Activated T-cell treated with anti-CD3 and anti-CD28 coated beads for 1 hour (primary cell): ENCODE measurements around the gene MAPK4.
"Not testable (repeated sequence)": the region's sequence is repeated elsewhere in the genome, so short reads cannot be mapped to it uniquely, and the experiment has no call there.

Experiments used
- DNase-seq: peaks from one replicate; pipeline ENCODE4 v3.0.0-alpha.2; 2020; ENCODE audit warnings: low read depth

The MAPK4 gene

DNA sequence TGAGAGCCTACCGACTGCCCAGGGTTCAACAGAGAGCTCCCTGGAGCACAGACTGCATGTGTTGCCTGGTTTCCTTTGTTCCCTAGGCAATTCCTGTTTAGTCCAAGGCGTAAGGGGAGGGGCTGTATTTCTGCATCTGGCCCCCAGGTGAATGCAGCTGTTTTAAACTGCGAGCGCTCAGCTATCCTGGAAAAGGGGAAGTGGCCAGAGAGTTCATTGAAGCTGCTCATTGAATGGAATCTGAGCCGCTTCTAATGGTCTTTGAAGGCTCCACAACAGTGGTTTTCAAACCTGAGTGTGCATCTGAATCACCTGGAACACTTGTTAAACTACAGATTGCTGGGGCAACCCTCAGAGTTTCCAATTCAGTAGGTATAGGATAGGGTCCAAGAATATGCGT, 18.1 kb downstream of the MAPK4 start:
- DNase-seq, result no peak

DNA sequence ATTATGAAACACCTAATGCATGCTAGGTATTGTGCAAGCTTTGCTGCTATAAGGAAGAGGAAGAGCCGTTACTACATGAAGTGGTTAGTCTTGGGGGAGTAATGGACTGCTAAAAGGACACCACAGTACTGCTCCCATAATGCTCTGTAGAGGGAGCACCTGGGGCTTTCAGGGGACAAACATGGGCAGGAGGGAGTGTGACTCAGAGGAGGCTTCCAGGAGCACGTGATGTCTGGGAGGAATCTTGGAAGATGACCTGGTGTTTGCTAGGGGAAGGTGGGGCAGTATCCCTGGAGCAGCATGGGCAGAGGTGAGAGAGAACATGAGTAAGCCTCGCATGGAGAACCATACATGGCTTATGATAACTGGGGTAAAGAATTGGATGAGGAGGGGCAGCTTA, 18.8 kb downstream of the MAPK4 start:
- DNase-seq, result no peak

GRCh38 chr18:50579061-50579774, 19.3 kb downstream of the MAPK4 start:
- DNase-seq, result no peak

GRCh38 chr18:50581517-50581916, 21.6 kb downstream of the MAPK4 start:
- DNase-seq, result no peak

GRCh38 chr18:50582500-50582899, 22.6 kb downstream of the MAPK4 start:
- DNase-seq, result no peak

- no peak for DNase-seq
Measured at GRCh38 chr18:50586710-50587109, 26.8 kb downstream of the MAPK4 start.

DNA sequence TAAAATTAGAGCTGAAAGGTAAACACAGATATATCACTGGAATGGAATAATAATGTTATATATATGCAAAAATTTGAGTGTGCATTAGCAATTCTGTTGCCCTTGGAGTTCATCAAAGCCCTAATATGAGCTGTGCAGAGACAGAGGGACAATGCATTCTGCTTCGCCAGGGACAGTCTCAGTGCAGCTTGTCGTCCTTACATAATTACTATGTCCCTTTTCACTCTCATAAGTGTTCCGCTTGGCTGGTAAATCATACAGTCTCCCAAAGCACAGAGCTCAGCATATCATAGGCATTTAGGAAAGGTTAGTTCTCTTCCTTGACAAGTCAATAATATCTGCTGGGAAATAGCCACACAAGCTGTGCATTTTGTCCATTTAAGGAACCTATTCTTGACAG, 30.7 kb downstream of the MAPK4 start:
- no peak for DNase-seq

DNA sequence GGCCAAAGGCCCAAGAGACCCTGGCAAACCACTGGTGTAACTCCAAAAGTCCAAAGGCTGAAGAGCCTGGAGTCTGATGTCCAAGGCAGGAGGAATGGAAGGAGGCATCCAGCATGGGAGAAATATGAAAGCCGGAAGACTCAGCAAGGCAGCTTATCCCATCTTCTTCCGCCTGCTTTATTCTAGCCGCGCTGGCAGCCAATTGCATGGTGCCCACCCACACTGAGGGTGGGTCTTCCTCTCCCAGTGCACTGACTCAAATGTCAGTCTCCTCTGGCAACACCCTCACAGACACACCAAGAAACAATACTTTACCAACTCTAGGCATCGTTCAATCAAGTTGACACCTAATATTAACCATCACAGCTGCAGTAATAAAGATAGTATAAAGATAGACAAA, 34.1 kb downstream of the MAPK4 start:
- DNase-seq, result no peak

- no peak for DNase-seq
Measured at GRCh38 chr18:50594942-50595341, 35.1 kb downstream of the MAPK4 start.

DNA sequence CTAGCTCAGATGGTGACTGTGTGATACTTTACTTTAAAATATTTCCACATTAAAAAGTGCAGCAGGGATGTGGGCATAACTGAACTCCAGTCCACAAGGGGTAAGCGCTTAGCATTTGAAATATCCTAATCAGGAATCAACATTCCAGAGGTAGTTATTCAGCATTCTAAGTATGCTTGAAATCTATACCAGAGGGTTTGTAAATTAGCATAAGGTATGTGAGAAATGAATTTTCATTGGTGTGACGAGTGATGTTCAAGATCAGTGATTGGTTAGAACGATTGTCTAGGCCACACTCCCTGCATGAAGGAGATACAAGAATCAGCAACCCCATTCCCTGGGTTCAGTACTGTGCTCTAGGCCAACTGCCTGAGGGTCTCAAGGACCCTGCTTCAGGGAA, 42.6 kb downstream of the MAPK4 start:
- DNase-seq, result no peak

GRCh38 chr18:50606609-50607008, 46.7 kb downstream of the MAPK4 start:
- DNase-seq, result no peak

GRCh38 chr18:50607378-50607926, 47.6 kb downstream of the MAPK4 start:
- DNase-seq, result no peak

GRCh38 chr18:50609171-50609570, 49.3 kb downstream of the MAPK4 start:
- not testable (repeated sequence) for DNase-seq

- no peak for DNase-seq
Measured at GRCh38 chr18:50610349-50610748, 50.5 kb downstream of the MAPK4 start.

DNA sequence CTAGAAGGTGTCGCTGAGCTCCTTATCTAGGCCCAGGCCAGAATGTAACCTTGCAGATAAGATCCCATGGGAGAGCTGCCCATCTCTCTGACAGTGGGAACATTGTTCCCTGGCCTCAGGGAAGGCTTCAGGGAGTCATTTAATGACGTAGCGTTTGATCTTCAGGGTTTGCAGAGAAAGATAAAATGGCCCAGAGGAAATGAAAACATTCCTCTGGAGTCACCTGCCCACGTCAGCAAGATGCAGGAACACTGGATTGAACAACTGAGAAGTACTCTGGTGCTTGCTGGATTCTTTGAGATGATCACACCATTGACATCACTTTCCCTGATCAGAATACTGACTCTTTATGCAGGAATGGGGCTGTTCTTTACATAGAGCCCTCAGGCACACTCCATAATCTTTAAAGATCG, 51.6 kb downstream of the MAPK4 start:
- no peak for DNase-seq

GRCh38 chr18:50614838-50615237, 55.0 kb downstream of the MAPK4 start:
- DNase-seq, result no peak

GRCh38 chr18:50616484-50617048, 56.7 kb downstream of the MAPK4 start:
- DNase-seq, result no peak

DNA sequence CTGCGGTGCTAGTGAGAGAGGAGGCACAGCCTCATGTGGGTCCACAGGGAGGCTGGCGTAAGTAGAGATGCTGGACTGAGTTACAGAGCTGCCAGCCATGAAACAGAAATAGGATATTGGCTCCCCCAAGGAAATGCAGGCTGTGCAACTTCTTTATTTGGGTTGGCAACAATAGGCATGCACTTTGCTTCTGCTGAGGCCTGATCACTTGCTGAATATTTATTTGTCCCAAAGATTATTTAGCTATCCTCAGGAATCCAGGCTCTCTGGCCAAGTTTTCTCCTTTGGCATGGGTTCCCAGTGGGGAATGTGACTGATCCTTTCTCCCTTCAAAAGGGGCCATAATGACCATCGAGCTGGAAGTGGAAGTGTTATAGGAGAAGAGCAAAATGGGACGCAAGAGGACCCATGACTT, 60.0 kb downstream of the MAPK4 start:
- no peak for DNase-seq

GRCh38 chr18:50620319-50620718, 60.4 kb downstream of the MAPK4 start:
- no peak for DNase-seq

DNA sequence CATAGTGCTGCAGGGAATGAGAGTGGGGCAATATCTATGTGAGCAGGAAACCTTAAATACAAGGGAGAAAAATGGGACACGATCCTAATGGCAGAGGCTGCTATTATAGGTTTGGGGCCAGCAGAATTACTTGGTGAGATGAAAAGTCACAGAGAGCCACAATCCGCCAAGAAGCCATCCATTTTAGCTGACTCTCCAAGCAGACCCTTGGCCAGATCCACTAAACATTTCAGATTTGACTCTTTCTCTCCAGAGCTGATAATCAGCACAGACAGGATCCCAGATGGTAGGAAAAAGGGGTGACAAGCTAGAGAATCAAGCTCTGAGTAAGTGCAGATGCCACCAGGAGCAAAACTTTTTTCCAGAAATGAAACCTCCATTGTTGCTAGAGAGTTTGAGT, 61.5 kb downstream of the MAPK4 start:
- DNase-seq, result no peak

- DNase-seq, result no peak
Measured at GRCh38 chr18:50622320-50622719, 62.4 kb downstream of the MAPK4 start.

DNA sequence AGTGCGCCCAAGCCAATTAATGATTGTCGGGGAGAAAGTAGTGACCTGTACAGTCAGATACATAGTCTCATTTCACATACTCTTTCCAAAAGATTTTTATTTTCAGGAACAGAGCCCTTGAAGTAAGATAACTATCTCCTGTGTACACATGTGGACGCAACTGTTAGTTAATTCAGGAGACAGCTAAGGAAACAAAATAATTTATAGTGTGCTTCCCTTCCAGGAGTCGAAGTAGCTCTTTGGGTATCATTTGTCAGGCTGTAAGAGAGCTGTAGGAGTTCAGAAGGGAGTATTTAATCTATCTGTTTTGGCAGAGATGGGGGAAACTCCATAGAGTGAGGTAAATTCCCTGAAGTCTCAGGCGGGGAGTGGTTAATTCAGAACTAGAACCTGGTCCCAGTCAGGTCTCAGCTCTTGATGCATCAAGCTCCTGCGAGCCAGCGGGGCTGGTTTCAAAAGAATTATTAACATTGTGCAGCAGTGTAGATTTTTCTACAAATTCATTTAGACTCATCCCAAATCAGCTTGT, 63.0 kb downstream of the MAPK4 start:
- no peak for DNase-seq

- DNase-seq, result no peak
Measured at GRCh38 chr18:50623694-50624352, 63.9 kb downstream of the MAPK4 start.
